Measurements from ENCODE around the gene KLF16.

DNA sequence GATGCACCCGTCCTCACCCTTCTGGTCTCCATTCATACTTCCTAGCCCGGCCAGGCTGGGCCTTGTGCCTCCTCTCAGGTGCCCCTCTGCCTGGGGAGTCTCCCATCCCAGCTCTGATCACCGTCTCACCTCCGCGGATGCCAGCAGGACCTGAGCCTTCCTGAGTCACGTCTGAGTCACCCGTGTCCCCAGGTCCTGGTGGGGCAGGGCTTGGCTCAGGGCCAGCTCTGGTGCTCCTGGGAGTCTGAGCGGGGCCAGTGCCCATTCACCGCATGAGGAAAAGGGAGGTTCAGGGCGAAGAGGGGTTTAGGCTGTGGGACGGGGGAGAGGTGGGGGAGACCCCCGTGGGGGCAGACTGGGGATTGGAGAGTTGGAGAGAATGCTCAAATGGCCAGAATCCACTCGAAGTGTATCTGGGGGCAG, 51.9 kb downstream of the KLF16 start:
- TF ChIP-seq CTCF (IDR thresholded peaks at IDR 0.05) (no peak), ZFX (IDR thresholded peaks at IDR 0.05; ENCODE audit: borderline replicate concordance) (no peak)
